Thymus (tissue), 11 donors: ENCODE results near the gene FSTL5. TPM values are rescaled to one million over a fixed set of nuclear protein-coding genes. Genes with fewer than 3 reads are reported as not detected.

ENCODE experiments used
- DNase-seq, 9 donors: peaks; one replicate each; pipeline ENCODE4 v3.0.0-alpha.2; 2013; ENCODE audit warnings: low spot score in 9 of 9, low read depth in 6 of 9, missing footprints in 1 of 9
- H3K27ac ChIP-seq, 2 donors: one replicate each; pipeline ENCODE4 v1.5.1; 2013; ENCODE audit warnings: control low read depth in 1 of 2, low read depth in 1 of 2, low read length in 1 of 2, mild to moderate bottlenecking in 1 of 2, moderate library complexity in 1 of 2
- H3K27me3 ChIP-seq, 2 donors: one replicate each; pipeline ENCODE4 v1.5.1; 2013; ENCODE audit warnings: low read length in 1 of 2; ENCODE audit not compliant: control insufficient read depth in 2 of 2, insufficient read depth in 1 of 2
- H3K36me3 ChIP-seq, 2 donors: one replicate each; pipeline ENCODE4 v1.5.1; 2013; ENCODE audit warnings: low read length in 1 of 2, mild to moderate bottlenecking in 1 of 2, moderate library complexity in 1 of 2; ENCODE audit not compliant: control insufficient read depth in 2 of 2, insufficient read depth in 2 of 2
- H3K4me1 ChIP-seq, 2 donors: one replicate each; pipeline ENCODE4 v1.5.1; 2013; ENCODE audit warnings: low read length in 2 of 2; ENCODE audit not compliant: control insufficient read depth in 2 of 2, insufficient read depth in 2 of 2
- H3K4me3 ChIP-seq, 2 donors: one replicate each; pipeline ENCODE4 v1.5.1; 2013; ENCODE audit warnings: low read length in 2 of 2, control low read depth in 1 of 2, mild to moderate bottlenecking in 1 of 2
- H3K9me3 ChIP-seq, 2 donors: one replicate each; pipeline ENCODE4 v1.5.1; 2013; ENCODE audit warnings: low read length in 1 of 2, mild to moderate bottlenecking in 1 of 2; ENCODE audit not compliant: control insufficient read depth in 2 of 2, insufficient read depth in 1 of 2
- WGBS: extraction: QIAGEN DNeasy Blood & Tissue Kit; methylation state at CpG from one replicate; pipeline ENCODE4 v1.1.7; 2013; 5-methylcytosine and 5-hydroxymethylcytosine counted together
- polyA plus RNA-seq: library from polyadenylated mRNA; stranded (reverse); fragments of 200-250 nt; gene quantifications from one replicate; pipeline ENCODE4 v1.2.3, GENCODE V29; 2013
- total RNA-seq: library from RNA; stranded (reverse); fragments of 120-200 nt; gene quantifications from one replicate; pipeline ENCODE4 v1.2.4, GENCODE V29; 2013
- donor health status: healthy.

The FSTL5 gene
- total and polyA plus RNA-seq, 2 donors, result 0.05 to 0.07 TPM

DNA sequence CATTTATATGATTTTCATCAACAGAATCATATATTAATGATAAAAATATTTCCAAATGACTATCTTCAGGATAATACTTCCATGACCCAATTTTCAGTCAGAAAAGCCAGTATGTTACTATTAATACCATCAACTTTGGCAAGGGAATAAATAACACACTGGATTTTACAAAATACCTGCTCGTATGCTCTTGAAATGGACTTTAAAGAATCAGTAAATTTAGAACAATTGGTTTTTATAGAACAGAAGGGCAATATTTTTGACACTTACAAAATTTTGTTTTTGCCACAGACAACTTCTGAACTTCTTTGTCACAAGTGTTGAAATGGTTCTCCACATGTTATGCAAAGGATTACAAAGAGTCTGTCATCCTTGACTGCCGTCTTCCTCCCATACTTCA is 700.4 kb downstream of the FSTL5 start:
- H3K4me3 ChIP-seq, result no peak overlapping the region
- no peak overlapping the region for H3K27ac ChIP-seq
- H3K27me3 ChIP-seq, result no peaks in the 10 kb centered on the region
- no peaks in the 10 kb centered on the region for H3K9me3 ChIP-seq
- DNase-seq, result no peak
- no peaks in the 10 kb centered on the region for H3K4me1 ChIP-seq
- WGBS, result 94% methylated on average over 2 of the region's 2 CpGs
- no peaks in the 10 kb centered on the region for H3K36me3 ChIP-seq

GRCh38 chr4:161457906-161458305 is 705.9 kb downstream of the FSTL5 start:
- Histone ChIP-seq H3K27me3 (no peaks in the 10 kb centered on the region), H3K4me1 (no peaks in the 10 kb centered on the region), H3K4me3 (no peak overlapping the region), H3K9me3 (no peaks in the 10 kb centered on the region), H3K27ac (no peak overlapping the region), H3K36me3 (no peaks in the 10 kb centered on the region)
- 90% methylated on average over 3 of the region's 3 CpGs for WGBS
- no peak for DNase-seq

DNA sequence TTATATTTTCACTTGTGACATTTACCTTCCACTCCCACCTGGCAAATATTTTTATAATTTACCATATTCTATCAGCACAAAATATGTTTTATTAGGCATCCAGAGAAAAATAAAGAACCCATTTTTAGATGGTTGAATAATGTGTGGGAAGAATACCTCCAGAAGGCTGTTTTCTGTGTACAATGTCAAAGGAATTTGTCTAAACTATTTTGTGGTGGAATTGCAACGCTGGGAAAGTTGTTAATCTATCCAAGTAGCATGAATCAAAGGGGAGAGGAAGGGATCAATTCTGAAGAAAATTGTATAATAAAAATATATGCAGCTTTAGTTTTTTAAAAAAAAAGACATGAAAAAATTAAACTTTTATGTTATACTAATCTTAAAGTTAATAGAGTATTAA is 706.5 kb downstream of the FSTL5 start:
- Histone ChIP-seq H3K9me3 (no peaks in the 10 kb centered on the region), H3K27ac (no peak overlapping the region), H3K36me3 (no peaks in the 10 kb centered on the region), H3K4me3 (no peak overlapping the region), H3K27me3 (no peaks in the 10 kb centered on the region), H3K4me1 (no peaks in the 10 kb centered on the region)
- WGBS, result 77% methylated on average over 1 of the region's 1 CpG
- DNase-seq, result no peak

GRCh38 chr4:161454860-161455259 is 708.9 kb downstream of the FSTL5 start:
- Histone ChIP-seq H3K27me3 (no peaks in the 10 kb centered on the region), H3K4me1 (no peaks in the 10 kb centered on the region), H3K4me3 (no peak overlapping the region), H3K36me3 (no peaks in the 10 kb centered on the region), H3K27ac (no peak overlapping the region), H3K9me3 (no peaks in the 10 kb centered on the region)
- DNase-seq, result no peak
- 92% methylated on average over 2 of the region's 2 CpGs for WGBS

DNA sequence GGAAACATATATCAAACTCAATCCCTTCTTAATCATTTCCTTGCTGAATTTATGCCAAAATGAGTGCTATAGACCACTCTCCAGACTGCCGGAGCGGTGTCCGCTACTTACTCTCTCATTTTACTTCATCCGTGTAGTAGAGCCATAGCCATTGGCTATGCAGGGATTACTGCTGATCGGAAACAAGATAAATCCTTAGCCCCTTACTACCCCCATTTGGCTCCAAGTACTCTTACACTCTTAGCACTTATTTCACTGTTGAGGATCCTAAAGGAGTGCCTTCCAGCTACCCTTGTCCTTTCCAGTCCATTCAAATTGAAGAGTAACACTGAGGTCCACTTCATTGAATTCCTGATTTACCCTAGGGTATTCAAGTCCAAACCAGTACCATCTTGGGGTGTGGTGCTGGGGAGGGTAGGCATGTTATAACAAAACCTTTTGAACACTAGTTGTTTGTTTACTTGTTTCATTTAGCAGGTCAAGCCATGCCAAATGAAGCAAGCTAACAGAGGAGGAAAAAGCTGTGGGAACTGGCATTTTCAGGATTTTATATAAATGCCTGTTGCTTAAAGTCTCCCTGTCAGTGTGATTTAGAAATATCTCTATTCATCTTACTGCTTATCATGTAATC is 715.1 kb downstream of the FSTL5 start:
- no peak overlapping the region for H3K4me3 ChIP-seq
- 87% methylated on average over 5 of the region's 5 CpGs for WGBS
- no peaks in the 10 kb centered on the region for H3K4me1 ChIP-seq
- no peaks in the 10 kb centered on the region for H3K27me3 ChIP-seq
- no peak overlapping the region for H3K27ac ChIP-seq
- DNase-seq, result no peak
- no peaks in the 10 kb centered on the region for H3K9me3 ChIP-seq
- no peaks in the 10 kb centered on the region for H3K36me3 ChIP-seq

DNA sequence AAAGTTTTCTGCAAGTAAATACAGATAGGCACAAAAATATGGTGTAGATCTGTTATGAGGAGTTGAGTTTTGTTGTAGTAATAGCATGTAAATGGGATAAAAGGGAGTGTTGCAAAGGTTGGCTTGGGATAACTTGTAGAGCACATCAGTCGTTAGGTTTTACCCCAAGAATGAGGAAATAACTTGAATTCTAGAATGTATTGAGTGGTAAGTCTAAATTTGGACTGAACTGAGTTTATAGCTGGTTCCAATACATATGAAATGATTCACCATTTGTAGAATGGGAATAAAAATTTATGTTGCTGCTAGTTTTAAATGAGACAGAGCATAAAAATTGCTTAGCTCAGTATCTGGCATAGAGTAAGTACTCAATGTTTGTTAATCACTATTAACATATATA is 719.2 kb downstream of the FSTL5 start:
- H3K4me3 ChIP-seq, result no peak overlapping the region
- WGBS, result 61% methylated on average over 1 of the region's 1 CpG
- H3K27ac ChIP-seq, result no peak overlapping the region
- no peak for DNase-seq
- no peaks in the 10 kb centered on the region for H3K36me3 ChIP-seq
- no peaks in the 10 kb centered on the region for H3K9me3 ChIP-seq
- H3K27me3 ChIP-seq, result no peaks in the 10 kb centered on the region
- H3K4me1 ChIP-seq, result no peaks in the 10 kb centered on the region

DNA sequence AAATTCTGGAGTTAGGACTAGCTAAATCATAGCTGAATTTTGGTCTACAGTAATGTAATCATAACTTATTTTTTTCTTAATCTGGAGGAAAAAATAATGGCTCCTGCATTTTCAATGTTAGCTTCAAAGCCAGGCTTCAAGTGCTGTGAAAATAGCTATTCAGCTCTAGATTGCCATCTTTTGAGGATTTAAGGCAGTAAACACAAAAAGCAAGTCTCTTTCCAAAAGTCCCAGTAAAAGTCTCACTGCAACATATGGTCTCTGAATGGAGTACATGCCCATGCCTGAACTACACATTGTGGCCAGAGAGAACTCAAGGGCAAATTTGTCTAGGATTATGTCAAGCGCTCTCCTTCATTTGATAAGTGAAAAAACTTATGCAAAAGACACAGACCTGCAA is 720.9 kb downstream of the FSTL5 start:
- 98% methylated on average over 1 of the region's 1 CpG for WGBS
- no peak for DNase-seq
- H3K9me3 ChIP-seq, result no peaks in the 10 kb centered on the region
- no peaks in the 10 kb centered on the region for H3K4me1 ChIP-seq
- no peak overlapping the region for H3K27ac ChIP-seq
- no peaks in the 10 kb centered on the region for H3K36me3 ChIP-seq
- no peaks in the 10 kb centered on the region for H3K27me3 ChIP-seq
- H3K4me3 ChIP-seq, result no peak overlapping the region

DNA sequence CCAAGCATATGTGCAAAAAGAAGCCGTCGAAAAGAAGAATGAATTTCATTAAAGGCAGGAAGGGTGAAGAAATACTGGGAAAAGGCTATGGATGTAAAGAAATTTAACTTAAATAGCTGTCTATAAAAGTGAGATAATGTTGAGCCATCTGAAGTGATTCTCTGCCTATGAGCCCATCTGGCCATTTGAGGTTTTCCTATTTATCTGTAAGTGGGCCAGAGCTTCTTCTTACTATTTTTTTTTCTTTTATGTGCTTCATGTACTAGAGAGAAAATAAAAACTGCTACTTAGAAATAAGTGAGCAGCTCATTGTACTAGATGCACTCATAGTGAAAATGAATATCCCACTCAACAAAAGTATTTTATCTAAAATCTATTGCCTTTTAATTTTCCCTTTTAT is 725.7 kb downstream of the FSTL5 start:
- no peak for DNase-seq
- Histone ChIP-seq H3K27ac (no peak overlapping the region), H3K36me3 (no peaks in the 10 kb centered on the region), H3K27me3 (no peaks in the 10 kb centered on the region), H3K4me1 (no peaks in the 10 kb centered on the region), H3K9me3 (no peaks in the 10 kb centered on the region), H3K4me3 (no peak overlapping the region)
- 98% methylated on average over 2 of the region's 2 CpGs for WGBS

GRCh38 chr4:161428180-161428965 is 735.4 kb downstream of the FSTL5 start:
- peaks cover 0 to 3% of the 10 kb centered on the region in 2 donors for H3K9me3 ChIP-seq
- H3K27ac ChIP-seq, result no peak overlapping the region
- H3K27me3 ChIP-seq, result no peaks in the 10 kb centered on the region
- WGBS, result 94% methylated on average over 13 of the region's 13 CpGs
- no peaks in the 10 kb centered on the region for H3K36me3 ChIP-seq
- DNase-seq, result no peak
- no peaks in the 10 kb centered on the region for H3K4me1 ChIP-seq
- no peak overlapping the region for H3K4me3 ChIP-seq
